IPS-20b (cell line): ENCODE results near the gene CUX1.

Source experiments
- H3K27ac ChIP-seq: one replicate; pipeline ENCODE4 v1.5.1; 2013; ENCODE audit warnings: low read length
- H3K27me3 ChIP-seq: 2 replicates; pipeline ENCODE4 v1.6.1; 2013; ENCODE audit warnings: mild to moderate bottlenecking, low read length, inconsistent platforms; ENCODE audit not compliant: insufficient read depth
- H3K36me3 ChIP-seq: 2 replicates; pipeline ENCODE4 v1.6.1; 2013; ENCODE audit warnings: low read depth, mild to moderate bottlenecking, inconsistent platforms, low read length, moderate library complexity; ENCODE audit not compliant: insufficient read depth
- H3K4me1 ChIP-seq: 2 replicates; pipeline ENCODE4 v1.6.1; 2013; ENCODE audit warnings: mild to moderate bottlenecking, control low read depth, inconsistent platforms, low read length, moderate library complexity; ENCODE audit not compliant: insufficient read depth
- H3K4me3 ChIP-seq: 2 replicates; pipeline ENCODE4 v1.5.1; 2013; ENCODE audit warnings: mild to moderate bottlenecking, low read length, inconsistent platforms
- H3K9ac ChIP-seq: 2 replicates; pipeline ENCODE4 v1.6.1; 2013; ENCODE audit warnings: low read depth, mild to moderate bottlenecking, inconsistent platforms, low read length, moderate library complexity
- H3K9me3 ChIP-seq: 2 replicates; pipeline ENCODE4 v1.6.1; 2013; ENCODE audit warnings: mild to moderate bottlenecking, low read depth, low read length, inconsistent platforms; ENCODE audit not compliant: insufficient read depth

The CUX1 gene

DNA sequence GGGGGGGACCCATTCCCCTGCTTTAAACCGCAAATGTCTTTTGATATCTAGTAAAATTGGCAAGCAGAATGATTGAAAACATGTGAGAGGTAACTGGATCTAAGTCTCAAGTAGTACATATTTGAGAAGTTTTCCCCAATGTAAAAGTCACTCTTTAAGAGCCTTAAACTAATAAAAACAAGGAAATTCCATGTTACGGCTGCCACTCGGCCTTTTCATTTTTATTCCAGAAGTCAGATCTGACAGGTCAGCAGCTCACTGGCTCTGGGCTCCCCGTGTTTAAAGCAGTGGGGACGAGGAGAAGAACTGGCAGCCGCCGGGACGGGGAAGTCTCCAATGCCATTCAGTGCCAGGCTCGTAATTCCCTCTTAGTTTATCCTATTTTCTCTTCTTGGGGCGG lies 80.7 kb downstream of the CUX1 start:
- Histone ChIP-seq H3K9me3 (no peaks in the 10 kb centered on the region), H3K36me3 (no peaks in the 10 kb centered on the region), H3K27me3 (no peaks in the 10 kb centered on the region), H3K9ac (no peak overlapping the region), H3K4me1 (peaks cover 7% of the 10 kb centered on the region; the same call in 1 of the 2 replicates), H3K4me3 (no peak overlapping the region), H3K27ac (no peak overlapping the region)

DNA sequence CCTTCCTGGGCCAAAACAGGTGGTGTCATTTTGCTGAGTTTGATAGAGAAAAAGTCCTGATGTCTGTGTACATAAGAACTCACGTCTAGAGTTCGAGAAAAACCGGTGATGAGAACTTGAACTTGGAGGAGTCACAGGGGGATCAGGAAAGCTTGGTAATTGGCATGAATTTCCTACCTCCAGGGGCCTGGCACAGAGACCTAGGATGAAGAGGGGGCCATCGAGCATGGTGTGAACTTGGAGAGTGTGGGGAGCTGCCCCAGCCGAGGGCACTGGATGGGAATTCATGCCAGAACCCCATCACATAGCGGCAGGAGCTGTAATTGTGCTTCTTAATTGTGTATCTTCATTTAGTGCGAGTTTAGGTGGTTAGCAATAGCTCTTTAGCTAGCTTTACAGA lies 82.2 kb downstream of the CUX1 start:
- Histone ChIP-seq H3K36me3 (no peaks in the 10 kb centered on the region), H3K9me3 (no peaks in the 10 kb centered on the region), H3K4me3 (no peak overlapping the region), H3K9ac (no peak overlapping the region), H3K27ac (no peak overlapping the region), H3K27me3 (no peaks in the 10 kb centered on the region), H3K4me1 (peaks cover 7% of the 10 kb centered on the region; the same call in 1 of the 2 replicates)

DNA sequence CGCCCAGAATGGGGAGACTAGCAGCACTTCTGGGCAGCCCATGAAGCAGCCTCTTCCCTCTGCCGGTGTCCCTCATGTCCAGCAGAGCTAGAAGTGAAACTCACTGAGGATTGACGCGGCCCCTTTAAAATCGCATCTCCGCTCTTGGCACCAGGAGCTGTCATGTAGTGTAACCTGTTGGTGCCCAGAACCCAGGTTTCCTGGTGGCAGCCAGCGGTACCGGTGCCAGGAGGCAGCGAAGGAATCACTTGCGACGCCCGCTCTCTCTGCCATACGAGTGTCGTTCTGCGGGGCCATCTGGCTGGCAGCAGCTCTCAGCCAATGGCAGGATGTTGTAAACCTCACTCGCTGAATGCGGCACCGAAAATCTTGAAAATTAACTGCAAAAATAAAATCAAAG lies 82.7 kb downstream of the CUX1 start:
- Histone ChIP-seq H3K4me1 (peaks cover 7% of the 10 kb centered on the region; the same call in 1 of the 2 replicates), H3K27me3 (no peaks in the 10 kb centered on the region), H3K4me3 (no peak overlapping the region), H3K9me3 (no peaks in the 10 kb centered on the region), H3K27ac (no peak overlapping the region), H3K36me3 (no peaks in the 10 kb centered on the region), H3K9ac (no peak overlapping the region)

- no peak overlapping the region for H3K4me3 ChIP-seq
- no peaks in the 10 kb centered on the region for H3K9me3 ChIP-seq
- H3K4me1 ChIP-seq, result peaks cover 7% of the 10 kb centered on the region; the same call in 1 of the 2 replicates
- H3K9ac ChIP-seq, result no peak overlapping the region
- H3K36me3 ChIP-seq, result no peaks in the 10 kb centered on the region
- no peaks in the 10 kb centered on the region for H3K27me3 ChIP-seq
- H3K27ac ChIP-seq, result no peak overlapping the region
Measured at GRCh38 chr7:101901661-101902491, 84.5 kb downstream of the CUX1 start.

GRCh38 chr7:101902680-101903514 lies 85.5 kb downstream of the CUX1 start:
- no peak overlapping the region for H3K9ac ChIP-seq
- peaks cover 3% of the 10 kb centered on the region; the same call in 1 of the 2 replicates for H3K4me1 ChIP-seq
- no peak overlapping the region for H3K4me3 ChIP-seq
- H3K27ac ChIP-seq, result no peak overlapping the region
- H3K36me3 ChIP-seq, result no peaks in the 10 kb centered on the region
- no peaks in the 10 kb centered on the region for H3K9me3 ChIP-seq
- no peaks in the 10 kb centered on the region for H3K27me3 ChIP-seq

- Histone ChIP-seq H3K4me1 (no peaks in the 10 kb centered on the region), H3K4me3 (no peak overlapping the region), H3K27ac (no peak overlapping the region), H3K36me3 (no peaks in the 10 kb centered on the region), H3K27me3 (no peaks in the 10 kb centered on the region), H3K9me3 (no peaks in the 10 kb centered on the region), H3K9ac (no peak overlapping the region)
Measured at GRCh38 chr7:101903515-101903868, 86.1 kb downstream of the CUX1 start.

GRCh38 chr7:101904019-101904418 lies 86.6 kb downstream of the CUX1 start:
- Histone ChIP-seq H3K27ac (no peak overlapping the region), H3K9ac (no peak overlapping the region), H3K9me3 (no peaks in the 10 kb centered on the region), H3K4me3 (no peak overlapping the region), H3K27me3 (no peaks in the 10 kb centered on the region), H3K4me1 (no peaks in the 10 kb centered on the region), H3K36me3 (no peaks in the 10 kb centered on the region)

- H3K4me1 ChIP-seq, result no peaks in the 10 kb centered on the region
- H3K9ac ChIP-seq, result no peak overlapping the region
- no peaks in the 10 kb centered on the region for H3K27me3 ChIP-seq
- no peaks in the 10 kb centered on the region for H3K36me3 ChIP-seq
- no peaks in the 10 kb centered on the region for H3K9me3 ChIP-seq
- H3K27ac ChIP-seq, result no peak overlapping the region
- H3K4me3 ChIP-seq, result no peak overlapping the region
Measured at GRCh38 chr7:101905203-101905865, 87.9 kb downstream of the CUX1 start.

DNA sequence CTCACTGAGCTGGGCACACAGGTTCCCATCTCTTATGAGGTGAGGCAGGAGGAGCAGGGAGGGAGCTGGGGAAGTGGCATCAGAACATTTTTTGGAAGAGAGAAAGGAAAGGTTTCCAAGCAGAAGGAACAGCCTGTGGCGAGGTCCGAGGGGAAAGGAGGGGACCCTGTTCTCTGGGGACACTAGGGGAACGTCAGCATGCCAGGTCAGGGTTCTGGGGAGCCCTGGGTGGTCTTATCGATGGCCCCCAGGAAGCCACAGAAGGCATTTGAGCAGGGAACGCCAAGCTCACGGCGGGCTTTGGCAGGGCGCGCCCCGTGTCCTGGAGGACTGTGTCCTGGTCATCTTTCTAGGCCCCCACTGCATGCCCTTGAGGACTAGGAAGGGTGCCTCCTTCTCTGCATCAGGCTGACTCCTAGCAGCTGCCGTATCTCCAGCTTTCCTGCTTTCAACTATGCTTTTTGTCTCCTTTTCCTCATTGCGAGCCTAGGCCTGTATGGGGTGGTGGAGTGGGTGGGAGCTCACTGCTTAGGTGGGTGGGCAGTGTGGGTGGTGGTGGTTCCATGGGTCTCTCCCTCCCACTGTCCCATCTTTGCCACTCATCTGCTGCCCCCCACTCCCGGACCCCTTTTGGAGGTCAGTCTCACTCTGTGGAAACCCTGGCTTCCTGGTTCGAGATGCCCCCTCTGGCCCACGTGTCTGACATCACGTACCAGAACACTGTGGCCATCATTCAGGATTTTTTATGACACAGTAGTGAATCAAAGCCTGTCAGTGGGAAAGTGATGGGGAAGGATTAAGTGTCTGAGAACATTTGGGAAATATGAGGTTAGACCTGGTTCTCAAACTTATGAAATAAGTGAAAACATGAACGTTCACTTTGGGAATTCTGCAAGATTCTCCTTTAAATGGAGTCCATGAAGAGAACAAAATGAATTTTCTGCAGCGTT lies 89.1 kb downstream of the CUX1 start:
- no peaks in the 10 kb centered on the region for H3K27me3 ChIP-seq
- H3K4me3 ChIP-seq, result no peak overlapping the region
- no peaks in the 10 kb centered on the region for H3K4me1 ChIP-seq
- no peaks in the 10 kb centered on the region for H3K36me3 ChIP-seq
- no peak overlapping the region for H3K27ac ChIP-seq
- H3K9me3 ChIP-seq, result no peaks in the 10 kb centered on the region
- H3K9ac ChIP-seq, result no peak overlapping the region

DNA sequence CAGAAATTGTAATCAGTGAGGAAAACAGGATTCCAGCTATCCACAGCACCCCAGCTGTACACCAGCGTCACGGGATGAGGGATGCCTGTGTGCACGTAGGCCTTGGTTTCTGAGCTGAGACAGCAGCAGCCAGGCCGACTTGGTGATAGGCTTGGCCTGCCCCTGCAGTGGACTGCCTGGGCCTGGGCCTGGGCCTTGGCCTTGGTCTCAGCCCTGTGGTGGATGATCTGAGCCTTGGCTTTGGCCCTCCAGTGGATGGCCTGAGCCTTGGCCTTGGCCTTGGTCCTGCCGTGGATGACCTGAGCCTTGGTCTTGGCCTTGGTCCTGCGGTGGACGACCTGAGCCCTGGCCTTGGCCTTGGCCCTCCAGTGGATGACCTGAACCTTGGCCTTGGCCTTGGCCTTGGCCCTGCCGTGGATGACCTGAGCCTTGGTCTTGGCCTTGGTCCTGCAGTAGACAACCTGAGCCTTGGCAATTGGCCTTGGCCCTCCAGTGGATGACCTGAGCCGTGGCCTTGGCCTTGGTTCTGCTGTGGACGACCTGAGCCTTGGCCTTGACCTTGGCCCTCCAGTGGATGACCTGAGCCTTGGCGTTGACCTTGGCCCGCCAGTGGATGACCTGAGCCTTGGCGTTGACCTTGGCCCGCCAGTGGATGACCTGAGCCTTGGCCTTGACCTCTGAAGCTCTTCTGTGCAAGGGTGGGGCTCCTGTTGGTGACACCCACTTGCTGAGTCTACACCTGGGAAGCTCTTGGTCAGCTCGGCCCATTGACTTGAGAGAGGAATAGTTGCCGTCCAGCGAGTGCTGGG lies 93.8 kb downstream of the CUX1 start:
- no peak overlapping the region for H3K27ac ChIP-seq

More for the DNA sequence above, 93.8 kb downstream of the CUX1 start:
- no peak overlapping the region for H3K9ac ChIP-seq
- H3K36me3 ChIP-seq, result peaks cover 10% of the 10 kb centered on the region
- no peaks in the 10 kb centered on the region for H3K9me3 ChIP-seq
- H3K4me3 ChIP-seq, result no peak overlapping the region
- H3K4me1 ChIP-seq, result 0 out of 2 replicates have a peak, but pooled peaks cover 3% of the 10 kb centered on the region
- H3K27me3 ChIP-seq, result no peaks in the 10 kb centered on the region
